ENCODE data around the gene MFAP1. TPM values are rescaled to one million over a fixed set of nuclear protein-coding genes. Genes with fewer than 3 reads are reported as not detected.
A peak's percentile ranks its signal among the peaks of the same experiment; 100 is the strongest.

MFAP1 gene
- total RNA-seq, 4 donors from 2014 or later: 14.5 to 21.6 (median 18.4) TPM

- DNase-seq: no peak
- Histone ChIP-seq H3K9me3 (no peaks in the 10 kb centered on the region), H3K4me1 (peaks cover 30 to 74% (median 33%) of the 10 kb centered on the region in 3 donors), H3K36me3 (peaks cover 23 to 79% (median 24%) of the 10 kb centered on the region in 3 donors), H3K27me3 (no peaks in the 10 kb centered on the region), H3K27ac (peak overlapping the region; percentile 89 to 94 (median 94)), H3K4me3 (no peak overlapping the region)
- 81 to 86% methylated on average over 13 to 15 of the region's 16 CpGs for WGBS, 2 donors
- TF ChIP-seq CTCF (IDR thresholded peaks at IDR 0.05): no peak
- TF ChIP-seq POLR2A (IDR thresholded peaks at IDR 0.05): no peak
- intact Hi-C loops (cut with DNase I): no loop called here
Measured at GRCh38 chr15:43799209-43799944, 25.1 kb downstream of the MFAP1 start.

GRCh38 chr15:43796566-43796965, 27.9 kb downstream of the MFAP1 start:
- Histone ChIP-seq H3K9me3 (no peaks in the 10 kb centered on the region), H3K4me3 (no peak overlapping the region), H3K36me3 (peaks cover 32 to 64% (median 33%) of the 10 kb centered on the region in 3 donors), H3K4me1 (peaks cover 42 to 85% (median 43%) of the 10 kb centered on the region in 3 donors), H3K27ac (peak overlapping the region in 1 of 4 donors; percentile 93), H3K27me3 (no peaks in the 10 kb centered on the region)
- TF ChIP-seq POLR2A (IDR thresholded peaks at IDR 0.05): no peak
- TF ChIP-seq CTCF (IDR thresholded peaks at IDR 0.05): no peak
- intact Hi-C loops (cut with DNase I): no loop called here
- no peak for DNase-seq
- WGBS, 2 donors: 82 to 90% methylated on average over 3 of the region's 3 CpGs

- peaks cover 32 to 64% (median 33%) of the 10 kb centered on the region in 3 donors for H3K36me3 ChIP-seq
- H3K27me3 ChIP-seq: no peaks in the 10 kb centered on the region
- intact Hi-C loops (cut with DNase I): no loop called here
- TF ChIP-seq POLR2A (IDR thresholded peaks at IDR 0.05) (no peak), CTCF (IDR thresholded peaks at IDR 0.05) (no peak)
- H3K27ac ChIP-seq: no peak overlapping the region
- H3K9me3 ChIP-seq: no peaks in the 10 kb centered on the region
- DNase-seq: no peak
- H3K4me3 ChIP-seq: no peak overlapping the region
- H3K4me1 ChIP-seq: peaks cover 37 to 84% (median 40%) of the 10 kb centered on the region in 3 donors
Measured at GRCh38 chr15:43795997-43796396, 28.5 kb downstream of the MFAP1 start.

GRCh38 chr15:43795197-43795596, 29.3 kb downstream of the MFAP1 start:
- Histone ChIP-seq H3K36me3 (peaks cover 32 to 64% (median 33%) of the 10 kb centered on the region in 3 donors), H3K27ac (peak overlapping the region in 3 of 4 donors; percentile 21 to 98 (median 96)), H3K9me3 (no peaks in the 10 kb centered on the region), H3K27me3 (no peaks in the 10 kb centered on the region), H3K4me1 (peaks cover 37 to 79% (median 40%) of the 10 kb centered on the region in 3 donors), H3K4me3 (no peak overlapping the region)
- TF ChIP-seq POLR2A (IDR thresholded peaks at IDR 0.05) (no peak), CTCF (IDR thresholded peaks at IDR 0.05) (no peak)
- intact Hi-C loops (cut with DNase I): no loop called here
- WGBS, 2 donors: 84 to 100% methylated on average over 2 of the region's 2 CpGs
- DNase-seq: no peak

GRCh38 chr15:43794269-43795037, 30.0 kb downstream of the MFAP1 start:
- no peaks in the 10 kb centered on the region for H3K27me3 ChIP-seq
- no peak for DNase-seq
- peak overlapping the region in 3 of 4 donors; percentile 21 to 98 (median 96) for H3K27ac ChIP-seq
- 72 to 91% methylated on average over 8 to 9 of the region's 9 CpGs for WGBS, 2 donors
- no peaks in the 10 kb centered on the region for H3K9me3 ChIP-seq
- intact Hi-C loops (cut with DNase I): no loop called here
- TF ChIP-seq CTCF (IDR thresholded peaks at IDR 0.05): no peak
- TF ChIP-seq POLR2A (IDR thresholded peaks at IDR 0.05): no peak
- peaks cover 32 to 57% (median 33%) of the 10 kb centered on the region in 3 donors for H3K36me3 ChIP-seq
- peaks cover 32 to 72% (median 35%) of the 10 kb centered on the region in 3 donors for H3K4me1 ChIP-seq
- H3K4me3 ChIP-seq: no peak overlapping the region

Data from esophagus squamous epithelium (tissue), 5 donors.